ENCODE data around the gene ECSCR.
A peak's percentile ranks its signal among the peaks of the same experiment; 100 is the strongest.
"Not testable (repeated sequence)": the region's sequence is repeated elsewhere in the genome, so short reads cannot be mapped to it uniquely, and the experiment has no call there.

The ECSCR gene

DNA sequence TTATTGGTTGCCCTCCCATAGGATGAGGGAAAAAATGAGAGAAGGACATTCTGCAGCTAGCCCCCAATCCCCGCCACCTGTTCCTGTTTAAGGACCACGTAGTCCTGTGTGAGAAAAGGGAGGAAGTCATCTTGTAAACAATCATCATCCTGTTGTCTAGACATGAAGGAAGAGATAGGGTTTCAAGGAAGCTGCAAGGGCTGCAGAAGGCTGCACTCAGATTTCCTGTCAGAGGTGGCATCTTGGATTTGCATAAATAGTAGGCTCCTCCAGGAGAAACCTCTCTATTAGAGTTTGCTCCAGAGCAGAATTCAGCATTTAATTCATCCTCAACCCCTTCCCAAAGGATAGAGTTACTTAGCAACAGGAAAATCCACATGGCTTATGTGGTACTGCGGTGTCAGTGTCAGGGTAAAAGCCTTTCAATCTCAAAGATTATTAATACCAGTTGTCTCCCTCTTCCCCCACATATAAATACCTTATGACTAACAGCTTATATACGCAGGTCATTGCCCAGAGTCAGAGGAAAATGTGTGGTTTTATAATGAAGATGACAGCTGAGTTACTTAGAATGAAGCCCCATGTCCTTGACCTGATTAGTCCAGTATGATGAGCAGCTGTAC lies 18.6 kb downstream of the ECSCR start:
- DNase-seq: no peak

DNA sequence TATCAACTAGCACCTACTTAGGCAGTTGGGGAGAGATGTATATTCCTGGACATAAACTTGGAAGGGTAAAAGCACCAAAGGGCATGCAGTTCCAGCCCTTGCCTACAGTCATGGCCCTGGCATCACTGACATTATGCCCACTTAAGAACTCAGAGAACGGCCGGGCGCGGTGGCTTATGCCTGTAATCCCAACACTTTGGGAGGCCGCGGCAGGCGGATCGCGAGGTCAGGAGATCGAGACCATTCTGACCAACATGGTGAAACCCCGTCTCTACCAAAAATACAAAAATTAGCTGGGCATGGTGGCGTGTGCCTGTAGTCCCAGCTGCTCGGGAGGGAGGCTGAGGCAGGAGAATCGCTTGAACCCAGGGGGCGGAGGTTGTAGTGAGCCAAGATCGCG lies 22.1 kb downstream of the ECSCR start:
- DNase-seq: not testable (repeated sequence)

DNA sequence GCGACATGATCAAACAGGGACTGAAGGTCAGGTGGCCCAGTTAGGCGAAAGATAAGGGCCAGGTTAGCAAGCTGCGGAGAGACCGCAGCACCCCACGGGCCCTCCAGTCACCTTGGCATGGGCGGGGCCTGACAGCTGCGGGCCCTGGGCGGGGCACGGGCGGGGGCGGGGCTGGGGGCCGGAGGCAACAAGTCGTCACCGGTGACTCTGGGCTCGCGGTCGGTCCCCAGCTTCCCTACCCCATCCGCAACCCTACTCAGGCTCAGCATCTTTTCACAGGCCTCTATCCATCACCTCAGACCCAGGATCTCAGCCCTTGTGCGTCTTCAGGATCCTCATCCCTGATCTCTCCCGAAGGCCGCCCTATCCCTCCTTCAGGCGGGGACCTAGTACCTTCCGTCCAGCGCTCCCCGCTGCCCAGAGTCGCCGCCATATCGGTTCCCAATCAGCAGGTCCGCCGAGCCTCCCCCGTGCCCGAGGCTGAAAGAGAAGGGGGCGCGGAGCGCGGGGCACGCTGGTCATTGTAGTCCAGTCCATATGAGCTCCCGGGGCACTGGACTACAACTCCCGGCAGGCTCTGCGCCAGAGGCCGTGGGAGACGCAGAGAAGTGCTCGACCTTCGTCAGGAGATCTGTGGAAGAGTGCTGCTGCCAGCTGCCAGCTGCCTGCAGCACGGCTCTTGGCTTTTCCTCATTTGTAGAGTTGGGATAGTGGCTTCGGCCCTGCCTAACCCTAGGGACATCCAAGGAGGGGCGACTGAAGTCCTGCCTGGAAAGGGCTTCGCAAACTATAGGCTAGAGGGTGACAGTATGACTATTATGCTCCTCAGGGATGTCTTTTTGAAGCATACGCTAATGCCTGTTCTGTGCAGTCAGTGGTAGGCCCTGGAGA lies 23.3 kb downstream of the ECSCR start, which contains the start of gene DNAJC18:
Gene DNAJC18 (minus strand): TSS at position 513 of the 891 bp plus-strand sequence. CDS start 80 bp downstream, at position 433.
- peak; percentile 81 for DNase-seq

DNA sequence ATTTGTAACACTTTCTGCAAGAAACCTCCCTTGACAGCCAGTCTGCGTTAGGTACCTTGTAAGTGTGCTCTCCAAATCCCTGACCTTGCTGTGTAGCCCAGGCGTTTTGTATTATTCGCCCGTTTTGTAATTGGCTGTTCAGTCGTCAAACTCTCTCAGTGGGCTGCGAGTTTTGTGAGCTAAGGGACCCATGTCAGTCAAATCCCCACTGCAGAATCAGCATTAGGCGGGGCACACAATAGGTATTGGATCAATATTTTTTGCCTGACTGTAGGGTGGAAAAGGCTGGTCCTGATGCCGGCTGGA lies 23.9 kb downstream of the ECSCR start:
- DNase-seq: no peak

DNA sequence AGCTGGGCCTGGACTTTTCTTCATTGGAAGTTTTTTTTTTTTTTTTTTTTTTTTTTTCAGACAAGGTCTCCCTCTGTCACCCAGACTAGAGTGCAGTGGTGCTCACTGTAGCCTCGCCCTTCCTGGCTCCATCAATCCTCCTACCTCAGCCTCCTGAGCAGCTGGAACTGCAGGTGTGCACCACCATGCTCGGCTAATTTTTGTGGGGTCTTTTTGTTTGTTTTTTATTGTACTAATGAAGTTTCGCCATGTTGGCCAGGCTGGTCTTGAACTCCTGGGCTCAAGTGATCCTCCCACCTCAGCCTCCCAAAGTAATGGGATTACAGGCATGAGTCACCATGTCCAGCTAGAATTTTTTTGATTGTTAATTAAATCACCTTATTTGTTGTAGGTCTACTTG lies 26.9 kb downstream of the ECSCR start:
- no peak for DNase-seq

DNA sequence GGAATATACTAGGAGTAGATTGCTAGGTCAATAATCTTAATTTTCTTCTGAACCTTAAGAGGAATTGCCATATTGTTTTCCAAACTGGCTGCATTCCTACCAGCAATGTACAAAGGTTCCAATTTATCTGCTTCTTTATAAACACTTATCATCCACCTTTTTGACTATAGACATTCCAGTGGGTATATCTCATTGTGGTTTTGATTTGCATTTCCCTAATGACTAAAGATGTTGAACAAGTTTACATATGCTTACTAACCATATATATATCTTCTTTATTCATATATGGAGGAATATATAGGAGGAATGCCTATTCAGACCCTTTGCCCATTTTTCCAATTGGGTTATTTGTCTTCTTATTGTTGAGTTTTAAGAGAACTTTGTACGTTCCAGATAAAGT lies 30.8 kb downstream of the ECSCR start:
- no peak for DNase-seq

DNA sequence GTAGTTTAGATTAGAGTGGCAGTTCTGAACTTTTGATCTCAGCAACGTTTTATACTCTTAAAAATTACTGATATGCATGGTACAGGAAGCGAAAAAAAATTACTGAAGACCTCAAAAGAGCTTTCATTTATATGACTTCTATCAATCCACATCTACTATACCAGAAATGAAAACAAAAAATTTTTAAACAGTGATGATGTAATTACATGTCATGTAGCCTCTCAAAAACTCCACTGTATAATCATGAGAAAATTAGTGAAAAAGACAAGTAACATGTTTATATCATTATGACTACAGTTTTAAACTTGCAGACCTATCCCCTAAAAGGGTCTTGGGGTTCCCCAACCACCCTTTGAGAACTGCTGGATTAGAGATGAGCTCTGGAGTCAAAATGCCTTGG lies 32.5 kb downstream of the ECSCR start:
- no peak for DNase-seq

DNA sequence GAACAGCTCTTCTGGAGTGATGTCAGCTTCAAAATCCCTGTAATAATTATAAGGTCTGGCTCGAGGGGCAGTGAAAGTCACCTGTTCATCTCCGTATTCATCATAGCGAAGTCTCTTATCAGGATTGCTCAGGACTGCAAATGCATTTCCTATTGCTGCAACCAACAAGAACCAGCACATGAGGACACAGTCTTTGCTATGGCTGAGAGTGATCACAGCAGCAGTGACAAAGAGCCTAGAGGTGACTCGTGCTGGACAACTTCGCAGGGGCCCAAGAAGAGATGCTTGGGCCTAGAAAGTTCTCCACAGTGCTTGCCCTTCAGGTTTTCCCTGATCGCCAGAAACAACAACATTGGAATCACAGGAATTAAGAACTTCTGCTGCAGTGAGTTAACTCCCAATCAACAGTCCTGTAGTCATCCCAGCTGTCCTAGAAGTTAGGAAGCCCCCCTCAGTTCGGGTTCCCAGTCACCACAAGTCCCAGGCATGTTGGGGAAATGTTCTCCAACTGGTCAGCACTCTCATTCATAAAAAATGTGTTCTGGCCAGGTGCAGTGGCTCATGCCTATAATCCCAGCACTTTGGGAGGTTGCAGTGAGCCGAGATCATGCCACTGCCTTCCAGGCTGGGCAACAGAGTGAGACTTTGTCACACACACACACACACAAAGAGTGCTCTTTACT lies 36.2 kb downstream of the ECSCR start:
- no peak for DNase-seq

DNA sequence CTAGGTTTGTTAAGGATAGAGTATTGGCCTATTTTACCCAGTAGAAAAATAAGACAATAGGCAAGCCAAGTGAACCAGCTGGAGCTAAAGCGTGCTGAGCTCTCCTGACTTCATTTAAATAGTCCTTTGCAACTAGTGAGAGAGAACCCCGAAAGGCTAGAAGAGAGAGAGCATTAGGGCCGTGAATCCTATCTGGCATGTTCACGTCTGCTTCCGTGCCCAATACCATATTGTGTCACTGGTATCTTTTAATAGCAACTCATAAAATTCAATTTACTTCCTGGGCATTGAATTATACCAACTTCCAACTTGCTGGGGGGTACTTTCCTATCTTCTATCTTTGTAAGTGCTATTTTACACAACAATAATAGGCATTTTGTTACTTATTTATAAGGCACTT lies 37.0 kb downstream of the ECSCR start:
- no peak for DNase-seq

DNA sequence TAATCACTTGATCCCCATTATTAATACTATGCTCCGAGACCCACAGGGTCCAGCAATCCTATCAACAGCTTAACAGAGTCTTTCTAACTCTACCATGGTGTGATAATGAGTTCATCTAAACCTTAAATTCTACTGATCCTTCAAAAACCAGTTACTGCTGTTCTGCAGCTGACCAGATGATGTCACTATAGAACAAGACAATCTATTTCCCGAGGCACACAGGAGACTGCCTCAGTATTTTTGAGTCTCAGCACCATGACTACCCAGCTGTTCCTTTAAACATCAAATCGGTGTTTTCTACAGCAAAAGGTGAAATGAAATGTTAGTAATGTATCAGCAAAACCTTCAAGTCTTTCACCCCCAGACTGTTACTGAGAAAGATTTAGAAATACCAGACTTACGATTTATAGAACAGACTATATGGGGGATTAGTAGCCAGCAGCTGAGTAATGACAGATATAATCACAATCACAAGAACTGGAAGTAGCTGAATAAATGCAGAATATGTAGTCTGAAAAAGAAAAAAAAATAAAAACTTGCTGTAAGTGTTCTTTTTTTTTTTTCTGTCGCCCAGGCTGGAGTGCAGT lies 40.1 kb downstream of the ECSCR start:
- DNase-seq: peak; percentile 76

DNA sequence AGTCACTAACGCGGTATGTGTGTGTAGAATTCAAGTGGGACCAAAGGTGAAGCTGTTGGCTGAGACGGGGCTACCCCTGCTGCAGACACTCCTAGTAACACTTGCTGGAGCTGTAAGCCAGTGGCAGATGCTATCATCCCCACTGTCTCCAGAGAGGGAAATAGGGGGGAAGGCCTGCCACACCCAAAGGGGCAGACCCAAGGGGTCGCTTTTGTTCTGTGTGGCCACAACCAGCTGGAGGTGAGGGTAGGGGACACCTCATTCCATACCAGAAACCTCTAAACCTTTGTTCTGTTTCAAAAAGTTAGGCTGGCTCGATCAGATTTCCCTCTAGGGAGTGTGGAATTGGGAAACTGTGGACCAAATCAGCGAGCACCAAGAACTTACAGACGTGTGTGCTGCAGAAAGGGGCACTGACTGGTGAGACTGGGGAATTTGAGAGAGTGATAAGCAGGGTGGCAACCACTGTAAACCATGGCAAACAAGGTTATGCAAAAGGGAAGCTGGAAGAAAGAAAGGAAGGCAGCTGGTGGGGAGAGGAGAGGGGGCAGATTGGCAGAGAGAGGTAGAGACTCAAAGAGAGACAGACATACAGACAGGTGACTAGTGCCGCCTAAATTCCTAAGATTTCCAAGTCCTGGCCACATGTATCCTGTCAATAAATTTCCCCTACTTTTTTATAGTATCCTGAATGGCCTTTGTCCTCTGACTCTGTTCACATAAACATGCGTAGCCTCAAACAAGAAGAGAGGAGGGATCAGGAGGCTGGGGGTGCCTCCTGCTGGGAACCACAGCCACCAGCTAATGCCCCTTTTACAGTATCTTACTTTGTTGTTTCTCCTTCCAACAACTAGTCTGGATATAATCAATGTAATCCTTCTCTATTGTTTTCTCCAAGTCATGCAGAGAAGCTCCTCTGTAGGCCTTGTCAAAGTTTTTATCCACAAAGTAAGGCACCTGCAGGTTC lies 43.0 kb downstream of the ECSCR start:
- no peak for DNase-seq

DNA sequence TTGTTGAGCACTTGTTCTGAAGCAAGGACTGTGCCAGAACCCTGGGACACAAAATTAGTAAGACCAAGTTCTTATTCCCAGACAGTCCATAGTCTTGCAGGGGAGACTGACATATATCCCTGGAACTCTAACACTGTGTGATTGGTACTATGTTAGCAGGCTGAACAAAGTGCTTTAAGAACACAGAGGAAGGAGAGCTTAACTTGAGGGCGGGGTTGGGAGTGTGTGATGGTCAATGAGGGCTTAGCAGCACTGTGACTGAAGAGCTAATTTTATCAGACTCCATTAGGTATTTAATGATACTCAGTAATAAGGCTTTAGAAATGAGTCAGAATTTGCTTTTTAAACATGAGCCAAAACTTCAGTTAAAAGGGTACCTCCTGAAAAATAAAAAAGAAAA lies 43.8 kb downstream of the ECSCR start:
- DNase-seq: no peak

DNA sequence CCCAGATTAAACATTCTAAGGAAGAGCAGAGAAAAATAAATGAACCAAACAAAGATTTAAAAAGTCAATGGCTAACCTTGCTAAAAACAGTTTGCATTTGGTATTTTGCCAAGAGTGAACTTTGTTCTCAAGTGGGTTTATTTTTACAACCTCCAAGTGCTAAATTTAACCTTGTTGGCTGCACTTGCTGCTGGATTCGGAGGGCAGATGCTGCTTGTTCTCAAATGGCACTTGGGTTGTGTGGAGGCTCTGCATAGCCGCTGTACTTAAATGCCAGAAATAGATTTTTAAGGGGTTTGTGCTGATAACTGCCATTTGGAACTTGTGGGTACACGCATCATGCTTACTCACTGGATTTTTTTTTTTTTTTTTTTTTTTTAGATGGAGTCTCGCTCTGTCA lies 45.3 kb downstream of the ECSCR start:
- peak; percentile 72 for DNase-seq

DNA sequence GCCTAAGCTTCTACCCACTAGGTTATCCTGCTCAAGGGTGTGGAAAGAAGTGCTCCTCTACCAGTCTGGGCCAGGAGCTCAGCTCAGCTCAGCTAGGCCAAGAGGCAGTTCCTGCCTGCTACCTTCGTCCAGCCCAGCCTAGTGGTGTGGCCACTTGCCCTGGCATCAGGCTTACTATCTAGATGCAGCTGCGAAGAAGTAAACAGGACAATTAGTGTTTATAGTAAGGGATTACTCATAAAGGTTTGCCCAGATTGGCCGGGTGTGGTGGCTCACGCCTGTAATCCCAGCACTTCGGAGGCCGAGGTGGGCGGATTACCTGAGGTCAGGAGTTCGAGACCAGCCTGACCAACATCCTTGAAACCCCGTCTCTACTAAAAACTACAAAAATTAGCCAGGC lies 45.9 kb downstream of the ECSCR start:
- peak; percentile 41 for DNase-seq

DNA sequence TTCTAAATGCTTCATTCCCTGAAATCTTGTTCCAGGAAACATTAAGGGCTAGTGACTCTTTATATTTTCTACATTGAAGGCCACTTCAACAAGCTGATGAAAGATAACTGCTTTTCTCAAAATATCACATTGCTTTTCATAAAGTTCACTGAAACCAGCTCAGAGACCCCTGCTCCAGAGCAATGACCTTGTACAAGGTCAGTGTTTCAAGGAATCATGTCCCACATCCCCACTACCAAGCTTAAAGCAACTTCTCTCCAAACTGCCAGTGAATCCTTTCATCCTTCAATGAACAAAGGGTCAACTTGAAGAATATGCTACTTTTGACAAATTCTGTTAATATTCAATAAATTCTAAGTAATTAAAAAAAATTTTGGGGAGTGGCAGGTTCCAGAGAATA lies 46.7 kb downstream of the ECSCR start:
- DNase-seq: no peak

DNA sequence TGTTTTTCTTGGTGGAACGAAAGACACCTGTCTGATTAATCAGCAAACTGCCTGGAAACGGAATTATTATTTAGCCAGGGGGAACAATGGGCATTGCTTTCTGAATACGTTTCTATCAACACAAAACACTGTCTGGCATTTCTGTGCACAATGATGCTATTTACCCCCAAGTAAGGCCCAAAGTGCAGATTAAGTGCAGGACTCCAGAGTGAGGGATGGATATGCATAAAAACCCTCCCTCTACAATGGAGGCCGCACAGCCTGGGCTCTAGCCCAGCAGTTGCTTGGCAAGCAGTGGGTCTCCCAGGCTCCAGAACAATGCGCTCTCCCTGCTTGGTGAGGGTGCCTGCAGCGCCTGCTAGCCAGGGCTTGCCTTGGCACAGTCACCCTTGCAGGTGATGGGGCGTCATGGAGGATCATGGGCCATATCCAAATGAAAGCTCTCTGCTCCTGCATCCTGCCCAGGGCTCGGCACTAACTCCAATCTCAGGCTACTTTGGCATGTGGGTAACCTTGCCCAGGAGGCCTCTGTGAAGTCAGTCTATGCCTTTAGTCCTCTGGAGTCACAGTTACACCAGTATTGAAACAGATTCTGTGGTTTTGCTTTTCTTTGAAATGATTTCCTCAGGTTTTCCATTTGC lies 47.2 kb downstream of the ECSCR start:
- no peak for DNase-seq

DNA sequence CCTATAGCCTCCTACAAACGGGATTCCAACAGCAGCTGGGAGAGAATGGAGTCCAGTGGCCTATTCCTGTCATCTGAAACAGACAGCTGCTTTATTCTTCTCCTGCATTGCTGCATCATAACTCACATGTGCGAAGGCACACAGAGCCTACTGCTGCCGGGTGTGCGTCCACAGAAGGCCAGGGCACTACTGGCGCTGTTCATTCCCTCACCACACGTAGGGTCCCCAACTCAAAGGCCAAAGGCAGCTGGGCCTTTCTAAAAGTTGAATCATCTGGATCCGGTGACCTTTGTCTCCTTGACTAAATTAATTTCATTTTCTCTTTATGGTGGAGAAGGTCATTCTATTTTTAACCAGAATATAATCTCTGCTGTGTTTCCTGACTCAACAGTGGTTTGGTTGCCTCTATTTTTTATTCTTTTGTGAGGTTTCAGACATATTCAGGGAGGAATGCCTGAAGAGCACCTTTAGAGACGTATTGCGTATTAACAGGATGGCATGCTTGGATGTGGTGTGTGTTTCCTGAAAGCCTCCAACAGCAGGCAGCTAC lies 47.9 kb downstream of the ECSCR start:
- no peak for DNase-seq

DNA sequence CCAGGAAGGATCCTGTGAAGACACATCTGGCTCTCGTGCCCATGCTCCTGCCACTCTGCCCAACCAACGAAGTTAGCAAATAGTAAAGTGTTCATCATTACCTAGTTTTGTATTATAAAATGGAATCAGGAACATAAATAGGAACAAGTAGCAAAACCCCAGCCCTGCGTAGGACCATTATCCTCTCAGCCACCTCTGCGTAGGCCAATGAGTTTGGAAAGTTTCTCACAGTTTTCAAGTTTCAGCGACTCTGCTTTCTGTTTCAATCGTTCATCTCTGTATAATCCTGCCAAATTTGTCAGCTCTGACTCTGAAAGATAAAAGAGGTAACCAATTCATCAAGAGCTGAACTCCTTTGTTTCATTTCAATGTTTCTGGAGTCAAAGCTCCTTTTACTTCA lies 48.6 kb downstream of the ECSCR start:
- DNase-seq: no peak

DNA sequence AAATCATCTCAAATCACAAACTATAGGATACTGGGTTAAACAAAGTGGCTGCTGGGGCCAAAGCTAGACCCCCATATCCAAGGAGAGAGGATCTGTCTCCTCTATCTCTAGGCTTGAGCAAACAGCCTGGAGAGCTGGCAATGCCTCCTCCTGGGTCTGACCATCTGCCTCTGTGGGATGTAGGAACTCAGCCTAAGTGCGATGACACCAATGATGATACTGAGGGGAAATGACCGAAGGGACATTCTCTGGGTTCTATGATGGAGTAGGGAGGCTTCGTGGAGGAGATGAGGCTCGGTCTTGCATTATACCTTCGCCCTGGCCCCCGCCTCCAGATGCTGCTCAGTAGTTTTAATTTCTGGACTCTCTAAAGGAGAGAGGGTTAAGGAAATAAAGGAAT lies 49.4 kb downstream of the ECSCR start:
- no peak for DNase-seq

DNA sequence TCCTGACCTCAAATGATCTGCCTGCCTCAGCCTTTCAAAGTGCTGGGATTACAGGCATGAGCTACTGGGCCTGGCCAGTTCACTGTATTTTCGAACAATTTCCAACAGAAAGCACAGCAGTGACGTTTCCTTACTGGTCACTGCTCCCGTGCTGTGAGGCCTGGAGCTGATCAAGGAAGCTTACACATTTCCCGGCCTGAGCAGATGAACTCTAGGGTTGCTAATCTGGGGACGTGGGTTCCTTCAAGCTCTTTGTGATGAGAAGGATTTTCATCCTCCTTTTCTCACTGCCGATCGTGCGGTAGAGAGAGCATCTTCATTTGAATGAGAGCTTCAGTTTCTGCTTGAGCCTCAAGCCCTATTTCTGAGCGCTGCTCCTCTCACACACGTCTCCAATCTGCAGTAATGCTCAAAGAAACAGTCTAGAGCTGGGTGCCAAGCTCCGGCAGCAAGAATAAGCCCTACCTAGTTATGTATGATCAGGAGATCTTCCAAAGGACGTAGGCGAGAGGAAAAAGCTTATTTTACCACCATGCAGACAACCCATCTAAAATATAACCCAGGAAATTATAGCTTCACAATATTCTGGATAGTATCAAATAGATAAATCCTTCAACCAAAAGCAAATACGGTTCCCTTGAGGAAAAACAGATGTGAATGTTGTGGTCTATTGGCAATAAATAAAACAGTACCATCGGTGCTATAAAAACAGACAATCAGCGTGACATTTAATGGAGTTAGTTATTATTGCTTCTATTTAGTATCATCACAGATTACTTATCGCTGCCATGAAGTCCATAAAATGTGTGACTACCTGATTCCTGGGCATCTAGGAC lies 51.3 kb downstream of the ECSCR start:
- DNase-seq: no peak

Measured in MV-4-11 (cell line).